Articular chondrocyte of knee joint (primary cell): ENCODE measurements around the gene PLEKHA8. TPM values are rescaled to one million over a fixed set of nuclear protein-coding genes. Genes with fewer than 3 reads are reported as not detected.

Experiments
- small RNA-seq: library from RNA; depleted of rRNA; stranded (forward); fragments of <200 nt; gene quantifications from one replicate; pipeline ENCODE3, GENCODE V24; 2012
- total RNA-seq: library from RNA; depleted of rRNA; stranded (reverse); fragments of >200 nt; gene quantifications from 2 replicates; pipeline ENCODE4 v1.2.3, GENCODE V29; 2012

Gene PLEKHA8
- 13.1 and 13.3 TPM in 2 replicates for total RNA-seq

GRCh38 chr7:30028216-30028748, at the start of gene PLEKHA8:
PLEKHA8 (plus strand) TSS chr7:30028412; CDS start chr7:30028763, 351 bp downstream.

GRCh38 chr7:29989257-29989995, 38.8 kb upstream of the PLEKHA8 start, which contains the start of gene SCRN1:
SCRN1 (minus strand) TSS chr7:29989801; CDS start chr7:29969067, 20,734 bp downstream.

GRCh38 chr7:30026229-30027064, 1.8 kb upstream of the PLEKHA8 start, which contains the start of gene FKBP14:
FKBP14 (minus strand) TSS chr7:30026702; CDS start chr7:30026508, 194 bp downstream.

GRCh38 chr7:30134611-30135300, 106.5 kb downstream of the PLEKHA8 start, which contains the start of gene MTURN:
MTURN (plus strand) TSS chr7:30134986; CDS start chr7:30135137, 151 bp downstream.

Small RNA genes lying within 50 kb of the gene (small RNA-seq; reads per million reads assigned to genes)
- gene RPS27P16, result not detected

Other genes with a start within 250 kb of the PLEKHA8 start
- not detected in 2 replicates for gene WIPF3, start 221.9 kb upstream of the PLEKHA8 start, total RNA-seq
- 75.0 and 87.4 TPM in 2 replicates for gene SCRN1, start 38.6 kb upstream of the PLEKHA8 start, total RNA-seq
- 60.9 and 64.0 TPM in 2 replicates for gene FKBP14, start 1.7 kb upstream of the PLEKHA8 start, total RNA-seq
- gene MTURN, start 106.6 kb downstream of the PLEKHA8 start, total RNA-seq, result 25.4 and 28.1 TPM in 2 replicates